OCI-LY3 (cell line): Measurements from ENCODE around the gene PRPF40B.

Source experiments
- EZH2phosphoT487 ChIP-seq: fragments of 200-600 bp; shearing (Covaris generic); IDR thresholded peaks from 2 replicates; pipeline ENCODE4 v1.6.1; 2018; ENCODE audit warnings: antibody characterized with exemption, mixed run types, low read depth
- TF ChIP-seq, protein P1 (sequence below): fragments of 200-600, 300-600 bp; sonication (generic); IDR thresholded peaks from 2 replicates; pipeline ENCODE4 v1.5.1; 2014; ENCODE audit warnings: antibody characterized with exemption, low read length, low read depth

DNA sequence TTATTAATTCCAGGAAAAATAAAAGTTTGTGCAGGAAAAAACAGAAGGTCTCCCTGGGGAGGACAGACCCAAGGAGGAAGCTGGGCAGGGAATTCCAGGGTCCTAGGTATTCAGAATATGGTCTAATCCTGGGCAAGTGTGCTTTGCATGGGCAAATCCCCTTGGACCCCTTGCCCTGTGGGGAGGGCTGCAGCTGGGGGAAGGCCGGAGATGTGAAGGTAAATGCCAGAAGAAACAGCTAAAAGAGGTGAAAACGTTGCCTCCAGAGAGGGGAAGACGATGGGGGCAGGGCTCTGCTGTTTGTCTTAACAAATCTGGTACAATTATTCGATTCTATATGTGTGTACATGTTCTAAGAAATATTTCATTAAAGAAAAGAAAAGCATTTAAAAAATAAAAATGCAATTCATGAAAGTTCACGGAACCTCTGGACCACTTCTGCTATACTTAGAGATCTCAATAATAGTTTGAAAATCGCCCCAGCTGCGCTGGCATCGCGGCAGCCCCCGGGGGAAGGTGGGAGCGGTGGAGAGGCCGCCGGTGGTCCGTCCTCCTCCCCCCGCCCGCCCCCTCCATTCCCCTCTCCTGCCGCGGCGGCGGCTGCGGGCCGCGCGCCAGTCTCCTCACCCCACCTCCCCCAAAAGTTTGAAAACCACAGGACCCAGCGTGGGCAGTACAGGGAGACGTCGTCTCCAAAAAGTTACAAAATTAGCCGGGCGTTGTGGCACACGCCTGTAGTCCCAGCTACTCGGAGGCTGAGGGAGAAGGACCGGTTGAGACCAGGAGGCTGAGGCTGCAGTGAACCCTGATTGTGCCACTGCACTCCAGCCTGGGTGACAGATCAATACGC lies 1.5 kb upstream of the PRPF40B start:
- TF ChIP-seq, protein P1, sequence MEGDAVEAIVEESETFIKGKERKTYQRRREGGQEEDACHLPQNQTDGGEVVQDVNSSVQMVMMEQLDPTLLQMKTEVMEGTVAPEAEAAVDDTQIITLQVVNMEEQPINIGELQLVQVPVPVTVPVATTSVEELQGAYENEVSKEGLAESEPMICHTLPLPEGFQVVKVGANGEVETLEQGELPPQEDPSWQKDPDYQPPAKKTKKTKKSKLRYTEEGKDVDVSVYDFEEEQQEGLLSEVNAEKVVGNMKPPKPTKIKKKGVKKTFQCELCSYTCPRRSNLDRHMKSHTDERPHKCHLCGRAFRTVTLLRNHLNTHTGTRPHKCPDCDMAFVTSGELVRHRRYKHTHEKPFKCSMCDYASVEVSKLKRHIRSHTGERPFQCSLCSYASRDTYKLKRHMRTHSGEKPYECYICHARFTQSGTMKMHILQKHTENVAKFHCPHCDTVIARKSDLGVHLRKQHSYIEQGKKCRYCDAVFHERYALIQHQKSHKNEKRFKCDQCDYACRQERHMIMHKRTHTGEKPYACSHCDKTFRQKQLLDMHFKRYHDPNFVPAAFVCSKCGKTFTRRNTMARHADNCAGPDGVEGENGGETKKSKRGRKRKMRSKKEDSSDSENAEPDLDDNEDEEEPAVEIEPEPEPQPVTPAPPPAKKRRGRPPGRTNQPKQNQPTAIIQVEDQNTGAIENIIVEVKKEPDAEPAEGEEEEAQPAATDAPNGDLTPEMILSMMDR = no peak
- TF ChIP-seq EZH2phosphoT487 = no peak
